Liver (tissue), 9 donors: ENCODE results near the gene DUSP16. TPM values are rescaled to one million over a fixed set of nuclear protein-coding genes. Genes with fewer than 3 reads are reported as not detected.

Source experiments
- DNase-seq: peaks from one replicate; pipeline ENCODE4 v3.0.0-alpha.2; 2017; ENCODE audit warnings: low spot score
- H3K27ac ChIP-seq, 2 donors: one replicate each; pipeline ENCODE4 v1.7.0; 2013; ENCODE audit warnings: inconsistent platforms in 2 of 2, low read length in 2 of 2, control low read depth in 1 of 2, low read depth in 1 of 2, mild to moderate bottlenecking in 1 of 2
- H3K27me3 ChIP-seq, 4 donors: one replicate each; pipeline versions ENCODE4 v1.6.1 to v1.7.0; 2013; ENCODE audit warnings: low read length in 3 of 4, inconsistent platforms in 1 of 4, mild to moderate bottlenecking in 1 of 4, moderate library complexity in 1 of 4; ENCODE audit not compliant: control insufficient read depth in 4 of 4, insufficient read depth in 4 of 4
- H3K36me3 ChIP-seq, 4 donors: one replicate each; pipeline versions ENCODE4 v1.6.1 to v1.7.0; 2013; ENCODE audit warnings: low read length in 3 of 4, mild to moderate bottlenecking in 3 of 4, low read depth in 1 of 4, moderate library complexity in 1 of 4; ENCODE audit not compliant: control insufficient read depth in 4 of 4, insufficient read depth in 3 of 4
- H3K4me1 ChIP-seq, 4 donors: one replicate each; pipeline versions ENCODE4 v1.6.1 to v1.7.0; 2013; ENCODE audit warnings: low read length in 3 of 4, mild to moderate bottlenecking in 3 of 4, moderate library complexity in 1 of 4; ENCODE audit not compliant: control insufficient read depth in 4 of 4, insufficient read depth in 4 of 4
- H3K4me3 ChIP-seq, 3 donors: one replicate each; pipeline versions ENCODE4 v1.6.1 to v1.7.0; 2013; ENCODE audit warnings: low read length in 3 of 3, control low read depth in 1 of 3, low read depth in 1 of 3, mild to moderate bottlenecking in 1 of 3
- H3K9ac ChIP-seq, 2 donors: one replicate each; pipeline ENCODE4 v1.7.0; 2013; ENCODE audit warnings: low read length in 2 of 2, mild to moderate bottlenecking in 2 of 2, moderate library complexity in 2 of 2, control low read depth in 1 of 2, low read depth in 1 of 2
- H3K9me3 ChIP-seq, 4 donors: one replicate each; pipeline versions ENCODE4 v1.6.1 to v1.7.0; 2013; ENCODE audit warnings: low read length in 3 of 4; ENCODE audit not compliant: control insufficient read depth in 4 of 4
- ATF3 ChIP-seq: IDR thresholded peaks from 2 replicates; pipeline ENCODE4 v1.6.1; 2016; ENCODE audit warnings: antibody characterized with exemption
- CTCF ChIP-seq: fragments of 150-350 bp; IDR thresholded peaks from 2 replicates; pipeline ENCODE4 v1.5.1; 2017; ENCODE audit warnings: improper control_type of control experiment, low read depth, low read length; ENCODE audit not compliant: missing input control
- EGR1 ChIP-seq, 2 donors: IDR thresholded peaks; 2 replicates each; pipeline ENCODE4 v1.6.1; 2016 to 2018; ENCODE audit warnings: antibody characterized with exemption in 2 of 2, low read depth in 2 of 2
- FOXA1 ChIP-seq: IDR thresholded peaks from 2 replicates; pipeline ENCODE4 v1.6.1; 2016; ENCODE audit warnings: antibody characterized with exemption
- FOXA2 ChIP-seq: IDR thresholded peaks from 2 replicates; pipeline ENCODE4 v1.6.1; 2016; ENCODE audit warnings: antibody characterized with exemption
- GABPA ChIP-seq, 2 donors: IDR thresholded peaks in 1 of 2; conservative IDR thresholded peaks in 1 of 2; 2 replicates each; pipeline ENCODE4 v1.6.1; 2016; ENCODE audit warnings: antibody characterized with exemption in 2 of 2, mild to moderate bottlenecking in 1 of 2, moderate library complexity in 1 of 2
- HNF4A ChIP-seq, 2 donors: conservative IDR thresholded peaks; 2 replicates each; pipeline ENCODE4 v1.6.1; 2016; ENCODE audit warnings: antibody characterized with exemption in 2 of 2, mild to moderate bottlenecking in 2 of 2
- HNF4G ChIP-seq: IDR thresholded peaks from 2 replicates; pipeline ENCODE4 v1.6.1; 2016; ENCODE audit warnings: antibody characterized with exemption
- JUND ChIP-seq, 2 donors: IDR thresholded peaks; 2 replicates each; pipeline ENCODE4 v1.6.1; 2016; ENCODE audit warnings: antibody characterized with exemption in 2 of 2
- MAX ChIP-seq: IDR thresholded peaks from 2 replicates; pipeline ENCODE4 v1.6.1; 2016; ENCODE audit warnings: antibody characterized with exemption
- NR2F2 ChIP-seq: IDR thresholded peaks from 2 replicates; pipeline ENCODE4 v1.6.1; 2016; ENCODE audit warnings: antibody characterized with exemption
- RAD21 ChIP-seq, 2 donors: IDR thresholded peaks; 2 replicates each; pipeline ENCODE4 v1.6.1; 2016; ENCODE audit warnings: antibody characterized with exemption in 2 of 2, mild to moderate bottlenecking in 2 of 2
- RXRA ChIP-seq, 2 donors: IDR thresholded peaks; 2 replicates each; pipeline ENCODE4 v1.6.1; 2017 to 2018; ENCODE audit warnings: antibody characterized with exemption in 2 of 2, mild to moderate bottlenecking in 1 of 2
- SP1 ChIP-seq: IDR thresholded peaks from 2 replicates; pipeline ENCODE4 v1.6.1; 2018; ENCODE audit warnings: antibody characterized with exemption, mild to moderate bottlenecking
- YY1 ChIP-seq: IDR thresholded peaks from 2 replicates; pipeline ENCODE4 v1.6.1; 2016; ENCODE audit warnings: antibody characterized with exemption, mild to moderate bottlenecking
- ZBTB33 ChIP-seq: IDR thresholded peaks from 2 replicates; pipeline ENCODE4 v1.6.1; 2016; ENCODE audit warnings: antibody characterized with exemption
- WGBS: extraction: QIAGEN DNeasy Blood & Tissue Kit; methylation state at CpG from one replicate; pipeline ENCODE4 v1.1.7; 2013; 5-methylcytosine and 5-hydroxymethylcytosine counted together
- polyA plus RNA-seq, 2 donors: library from polyadenylated mRNA; stranded (reverse) in 1 of 2; unstranded in 1 of 2; fragments of 200-250 nt in 1 of 2; fragments of >200 nt in 1 of 2; fragmentation: Nextera tagmentation in 1 of 2; extraction: Ambion mirVana in 1 of 2; gene quantifications; one replicate each; pipeline versions ENCODE4 v1.2.1 to v1.2.3, GENCODE V29; 2013 to 2015
- total RNA-seq, 2 donors: library from RNA; depleted of rRNA; stranded (reverse); fragments of >200 nt; gene quantifications; one replicate each; pipeline ENCODE4 v1.2.3, GENCODE V29; 2014
- donor health status: healthy.
- donor health status: healthy.
- donor health status: healthy.
- donor health status: healthy.
- donor health status: healthy.

Gene DUSP16
- total and polyA plus RNA-seq, 4 donors: 7.8 to 56.4 (median 19.1) TPM

GRCh38 chr12:12528361-12529270, 34.0 kb downstream of the DUSP16 start:
- TF ChIP-seq RAD21 (IDR thresholded peaks at IDR 0.05) (no peak), SP1 (no peak), GABPA (IDR thresholded peaks at IDR 0.05 in 1 of 2, conservative IDR thresholded peaks at IDR 0.05 in 1 of 2) (no peak), FOXA1 (no peak), CTCF (no peak), ATF3 (no peak), MAX (no peak), ZBTB33 (no peak), FOXA2 (no peak), YY1 (no peak), HNF4G (no peak), JUND (IDR thresholded peaks at IDR 0.05) (no peak), HNF4A (conservative IDR thresholded peaks at IDR 0.05) (no peak), RXRA (IDR thresholded peaks at IDR 0.05) (peak in 1 of 2 donors; percentile 19), NR2F2 (no peak), EGR1 (IDR thresholded peaks at IDR 0.05; ENCODE audit: low read depth in 2 of 2) (peak; percentile 84 to 95)
- no peak for DNase-seq
- Histone ChIP-seq H3K27ac (no peak overlapping the region), H3K27me3 (no peaks in the 10 kb centered on the region), H3K4me1 (peaks cover 0 to 12% (median 4%) of the 10 kb centered on the region in 4 donors), H3K4me3 (no peak overlapping the region), H3K36me3 (peaks cover 0 to 14% (median 3%) of the 10 kb centered on the region in 4 donors), H3K9me3 (no peaks in the 10 kb centered on the region), H3K9ac (no peak overlapping the region)
- WGBS: 45% methylated on average over 6 of the region's 6 CpGs

GRCh38 chr12:12527820-12528296, 34.8 kb downstream of the DUSP16 start:
- 94% methylated on average over 5 of the region's 5 CpGs for WGBS
- Histone ChIP-seq H3K4me1 (peaks cover 0 to 19% (median 7%) of the 10 kb centered on the region in 4 donors), H3K27ac (no peak overlapping the region), H3K9me3 (no peaks in the 10 kb centered on the region), H3K9ac (no peak overlapping the region), H3K4me3 (no peak overlapping the region), H3K36me3 (peaks cover 0 to 14% (median 3%) of the 10 kb centered on the region in 4 donors), H3K27me3 (no peaks in the 10 kb centered on the region)
- DNase-seq: no peak
- TF ChIP-seq FOXA1 (no peak), SP1 (no peak)
